Ishikawa (cell line): ENCODE results near the gene TSLP.

Source experiments
- CEBPB ChIP-seq: IDR thresholded peaks from 2 replicates; pipeline ENCODE4 v1.6.1; 2012
- CREB1 ChIP-seq: IDR thresholded peaks from 2 replicates; pipeline ENCODE4 v1.6.1; 2012; ENCODE audit warnings: low read depth
- EGR1 ChIP-seq: IDR thresholded peaks from 2 replicates; pipeline ENCODE4 v1.6.1; 2012
- EP300 ChIP-seq: IDR thresholded peaks from 2 replicates; pipeline ENCODE4 v1.6.1; 2012; ENCODE audit warnings: borderline replicate concordance
- FOXM1 ChIP-seq: IDR thresholded peaks from 2 replicates; pipeline ENCODE4 v1.6.1; 2012; ENCODE audit warnings: low read depth, borderline replicate concordance
- MAX ChIP-seq: IDR thresholded peaks from 2 replicates; pipeline ENCODE4 v1.6.1; 2012
- NFIC ChIP-seq: IDR thresholded peaks from 2 replicates; pipeline ENCODE4 v1.6.1; 2012
- RAD21 ChIP-seq: IDR thresholded peaks from 2 replicates; pipeline ENCODE4 v1.6.1; 2012; ENCODE audit warnings: low read depth
- REST ChIP-seq: IDR thresholded peaks from 2 replicates; pipeline ENCODE4 v1.6.1; 2012; ENCODE audit warnings: low read depth, mild to moderate bottlenecking
- TAF1 ChIP-seq: IDR thresholded peaks from 2 replicates; pipeline ENCODE4 v1.6.1; 2012; ENCODE audit warnings: low read depth, mild to moderate bottlenecking
- TCF12 ChIP-seq: IDR thresholded peaks from 2 replicates; pipeline ENCODE4 v1.6.1; 2012; ENCODE audit warnings: low read depth
- TEAD4 ChIP-seq: IDR thresholded peaks from 2 replicates; pipeline ENCODE4 v1.6.1; 2012
- YY1 ChIP-seq: IDR thresholded peaks from 2 replicates; pipeline ENCODE4 v1.6.1; 2012; ENCODE audit warnings: low read depth
- ZBTB7A ChIP-seq: IDR thresholded peaks from 2 replicates; pipeline ENCODE4 v1.6.1; 2012; ENCODE audit warnings: low read depth
- TF ChIP-seq, protein P1 (sequence below): IDR thresholded peaks from 2 replicates; pipeline ENCODE4 v1.6.1; 2012

The TSLP gene

GRCh38 chr5:111095982-111096381, 24.5 kb downstream of the TSLP start:
- no peak for TF ChIP-seq CEBPB

- TF ChIP-seq TAF1, result no peak
- TF ChIP-seq, protein P1, sequence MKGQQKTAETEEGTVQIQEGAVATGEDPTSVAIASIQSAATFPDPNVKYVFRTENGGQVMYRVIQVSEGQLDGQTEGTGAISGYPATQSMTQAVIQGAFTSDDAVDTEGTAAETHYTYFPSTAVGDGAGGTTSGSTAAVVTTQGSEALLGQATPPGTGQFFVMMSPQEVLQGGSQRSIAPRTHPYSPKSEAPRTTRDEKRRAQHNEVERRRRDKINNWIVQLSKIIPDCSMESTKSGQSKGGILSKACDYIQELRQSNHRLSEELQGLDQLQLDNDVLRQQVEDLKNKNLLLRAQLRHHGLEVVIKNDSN, result no peak
- no peak for TF ChIP-seq CEBPB
These were observed 27.7 kb downstream of the TSLP start for GRCh38 chr5:111099058-111099778.

- TF ChIP-seq TCF12, result no peak
- no peak for TF ChIP-seq TAF1
These were observed 34.9 kb downstream of the TSLP start for GRCh38 chr5:111106320-111106948.

GRCh38 chr5:111107371-111107770, 35.9 kb downstream of the TSLP start:
- no peak for TF ChIP-seq CEBPB
- TF ChIP-seq CREB1, result no peak
- TF ChIP-seq EP300, result no peak
- TF ChIP-seq ZBTB7A, result no peak
- no peak for TF ChIP-seq REST
- TF ChIP-seq TEAD4, result no peak
- no peak for TF ChIP-seq TAF1
- no peak for TF ChIP-seq EGR1

GRCh38 chr5:111111956-111112355, 40.4 kb downstream of the TSLP start:
- TF ChIP-seq CREB1 (no peak), FOXM1 (no peak), YY1 (no peak), TEAD4 (no peak), NFIC (no peak), EGR1 (no peak), RAD21 (no peak)
- TF ChIP-seq, protein P1, result no peak

- TF ChIP-seq FOXM1 (no peak), NFIC (no peak), EGR1 (no peak), TCF12 (no peak), CEBPB (no peak), MAX (no peak), TAF1 (no peak), RAD21 (no peak), REST (no peak), ZBTB7A (no peak), CREB1 (no peak), EP300 (no peak), YY1 (no peak), TEAD4 (no peak)
- TF ChIP-seq, protein P1, result no peak
These were observed 42.2 kb downstream of the TSLP start for GRCh38 chr5:111113678-111114077.

DNA sequence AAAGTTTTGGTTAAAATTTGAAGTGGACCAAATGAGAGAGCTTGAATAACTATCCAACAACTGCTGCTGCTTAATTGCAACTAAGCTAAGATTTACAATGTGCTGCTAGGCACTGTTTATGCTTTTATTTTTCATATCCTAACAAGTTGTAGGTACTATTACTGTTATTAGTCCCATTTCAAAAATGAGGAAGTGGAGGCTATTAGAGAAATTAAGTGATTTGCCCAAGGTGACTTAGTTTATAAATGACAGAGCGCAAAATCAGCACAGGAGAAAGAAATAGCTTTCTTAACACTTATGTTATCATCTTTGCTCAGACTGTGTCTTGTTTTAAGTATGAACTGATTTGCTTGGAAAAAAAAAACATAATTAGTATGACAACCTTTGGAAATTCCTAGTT, 43.7 kb downstream of the TSLP start:
- TF ChIP-seq EGR1 (no peak), EP300 (no peak), TAF1 (no peak), TEAD4 (no peak), CEBPB (no peak), MAX (no peak), REST (no peak), NFIC (no peak), CREB1 (no peak), TCF12 (no peak), FOXM1 (no peak)
- TF ChIP-seq, protein P1, result no peak
